ENCODE results near the gene LRRFIP2.

Gene LRRFIP2

DNA sequence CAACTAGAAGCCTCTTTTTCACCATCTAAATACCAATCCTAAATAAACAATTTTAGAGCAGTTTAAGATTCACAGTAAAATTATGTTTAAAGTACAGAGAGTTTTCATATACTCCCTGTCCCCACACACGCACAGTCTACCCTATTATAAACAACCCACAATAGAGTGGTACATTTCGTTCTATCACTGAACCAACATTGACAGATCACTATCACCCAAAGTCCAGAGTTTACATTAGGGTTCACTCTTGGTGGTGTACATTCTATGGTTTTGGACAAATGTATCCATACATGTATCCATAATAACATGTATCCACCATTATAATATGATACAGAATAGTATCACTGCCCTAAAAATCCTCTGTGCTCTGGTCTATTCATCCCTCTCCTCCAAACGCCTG lies 92.1 kb downstream of the LRRFIP2 start:
- TF ChIP-seq, protein P1, sequence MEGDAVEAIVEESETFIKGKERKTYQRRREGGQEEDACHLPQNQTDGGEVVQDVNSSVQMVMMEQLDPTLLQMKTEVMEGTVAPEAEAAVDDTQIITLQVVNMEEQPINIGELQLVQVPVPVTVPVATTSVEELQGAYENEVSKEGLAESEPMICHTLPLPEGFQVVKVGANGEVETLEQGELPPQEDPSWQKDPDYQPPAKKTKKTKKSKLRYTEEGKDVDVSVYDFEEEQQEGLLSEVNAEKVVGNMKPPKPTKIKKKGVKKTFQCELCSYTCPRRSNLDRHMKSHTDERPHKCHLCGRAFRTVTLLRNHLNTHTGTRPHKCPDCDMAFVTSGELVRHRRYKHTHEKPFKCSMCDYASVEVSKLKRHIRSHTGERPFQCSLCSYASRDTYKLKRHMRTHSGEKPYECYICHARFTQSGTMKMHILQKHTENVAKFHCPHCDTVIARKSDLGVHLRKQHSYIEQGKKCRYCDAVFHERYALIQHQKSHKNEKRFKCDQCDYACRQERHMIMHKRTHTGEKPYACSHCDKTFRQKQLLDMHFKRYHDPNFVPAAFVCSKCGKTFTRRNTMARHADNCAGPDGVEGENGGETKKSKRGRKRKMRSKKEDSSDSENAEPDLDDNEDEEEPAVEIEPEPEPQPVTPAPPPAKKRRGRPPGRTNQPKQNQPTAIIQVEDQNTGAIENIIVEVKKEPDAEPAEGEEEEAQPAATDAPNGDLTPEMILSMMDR (IDR thresholded peaks at IDR 0.05; ENCODE audit: low read depth, low read length): no peak
- in situ Hi-C loops (cut with HindIII; ENCODE audit: low sequenced_read_pairs): no loop called here
- no peak for DNase-seq (ENCODE audit: low read depth, low spot score)
- H3K4me3 ChIP-seq (ENCODE audit: low read depth, low read length): no peak overlapping the region

DNA sequence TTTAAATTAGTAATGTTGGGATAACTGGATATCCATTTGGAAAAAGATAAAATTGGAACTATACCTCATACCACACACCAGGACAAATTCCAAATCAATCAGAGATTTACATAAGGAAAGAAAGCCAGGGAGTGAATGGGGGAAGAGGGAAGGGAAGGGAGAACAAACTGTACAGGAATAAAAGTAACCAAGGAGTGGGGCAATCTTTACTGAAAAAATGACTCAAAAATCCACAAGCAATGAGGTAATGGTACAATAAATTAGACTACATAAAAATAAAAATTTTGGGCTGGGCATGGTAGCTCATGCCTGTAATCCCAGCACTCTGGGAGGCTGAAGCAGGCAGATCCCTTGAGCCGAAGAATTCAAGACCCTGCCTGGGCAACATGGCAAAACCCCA lies 98.4 kb downstream of the LRRFIP2 start:
- TF ChIP-seq, protein P1 (IDR thresholded peaks at IDR 0.05; ENCODE audit: low read depth, low read length): no peak
- no peak for DNase-seq (ENCODE audit: low read depth, low spot score)
- in situ Hi-C loops (cut with HindIII; ENCODE audit: low sequenced_read_pairs): no loop called here

DNA sequence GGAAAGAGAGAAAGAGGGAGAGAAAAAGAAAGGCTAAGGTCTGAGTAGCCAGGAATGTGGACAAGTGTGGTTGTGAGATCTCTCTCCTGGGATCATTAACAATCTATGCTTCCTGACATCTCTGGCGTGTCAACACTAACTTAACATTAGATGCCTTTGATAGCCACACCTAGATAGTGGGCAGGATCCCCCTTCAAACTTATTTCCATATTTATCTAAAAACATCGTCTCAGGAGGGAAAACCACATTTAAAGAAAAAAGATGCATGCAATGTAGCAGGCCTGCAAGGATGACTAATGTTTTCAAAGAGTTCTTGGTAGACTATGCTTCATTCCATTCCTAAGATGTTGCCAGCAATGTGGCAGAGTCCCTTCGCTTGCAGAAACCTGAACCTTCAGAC lies 100.2 kb downstream of the LRRFIP2 start:
- peak; percentile 84 for DNase-seq (ENCODE audit: low read depth, low spot score)
- TF ChIP-seq, protein P1 (IDR thresholded peaks at IDR 0.05; ENCODE audit: low read depth, low read length): no peak
- H3K4me3 ChIP-seq (ENCODE audit: low read depth, low read length): no peak overlapping the region
- in situ Hi-C loops (cut with HindIII; ENCODE audit: low sequenced_read_pairs): no loop called here

More for the DNA sequence above, 98.4 kb downstream of the LRRFIP2 start:
- H3K4me3 ChIP-seq (ENCODE audit: low read depth, low read length): no peak overlapping the region

DNA sequence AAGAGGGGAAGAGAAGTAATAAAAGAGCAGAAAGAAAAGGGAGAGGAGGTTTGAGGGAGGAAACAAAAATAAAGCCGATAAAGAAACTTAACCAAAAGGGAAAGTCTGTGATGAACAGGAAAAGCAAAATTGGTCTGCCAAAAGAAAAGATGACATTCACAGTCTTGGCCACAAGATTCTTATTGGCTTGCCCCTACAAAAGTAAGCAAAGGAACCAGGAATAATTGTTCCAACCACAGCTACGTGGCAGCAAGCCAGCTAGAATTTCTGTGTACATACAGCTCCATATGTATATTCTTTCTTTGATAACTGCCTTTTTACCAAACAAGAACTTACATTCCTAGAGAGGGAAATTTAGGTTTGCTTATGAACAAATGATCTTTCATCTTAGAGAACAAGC lies 101.5 kb downstream of the LRRFIP2 start:
- peak overlapping the region; percentile 18 for H3K4me3 ChIP-seq (ENCODE audit: low read depth, low read length)
- peak; percentile 91 for DNase-seq (ENCODE audit: low read depth, low spot score)
- in situ Hi-C loops (cut with HindIII; ENCODE audit: low sequenced_read_pairs): no loop called here
- TF ChIP-seq, protein P1 (IDR thresholded peaks at IDR 0.05; ENCODE audit: low read depth, low read length): no peak

DNA sequence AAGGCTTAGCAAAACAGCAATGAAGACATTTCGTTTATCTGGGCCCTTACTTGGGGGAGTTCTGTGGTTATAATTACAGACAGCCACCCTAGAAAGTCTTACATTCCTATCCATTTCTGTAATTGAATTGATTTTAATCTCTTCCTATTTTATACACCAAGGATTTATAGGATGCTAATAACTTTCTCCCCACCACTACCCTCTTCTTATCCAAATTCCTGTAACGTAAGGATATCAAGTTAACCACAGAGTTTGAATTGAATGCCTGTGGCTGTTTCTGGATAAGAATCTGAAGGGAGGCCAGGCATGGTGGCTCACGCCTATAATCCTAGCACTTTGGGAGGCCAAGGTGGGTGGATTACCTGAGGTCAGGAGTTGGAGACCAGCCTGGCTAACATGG lies 102.5 kb downstream of the LRRFIP2 start:
- in situ Hi-C loops (cut with HindIII; ENCODE audit: low sequenced_read_pairs): no loop called here
- peak; percentile 40 for DNase-seq (ENCODE audit: low read depth, low spot score)
- no peak overlapping the region for H3K4me3 ChIP-seq (ENCODE audit: low read depth, low read length)
- TF ChIP-seq, protein P1 (IDR thresholded peaks at IDR 0.05; ENCODE audit: low read depth, low read length): no peak

DNA sequence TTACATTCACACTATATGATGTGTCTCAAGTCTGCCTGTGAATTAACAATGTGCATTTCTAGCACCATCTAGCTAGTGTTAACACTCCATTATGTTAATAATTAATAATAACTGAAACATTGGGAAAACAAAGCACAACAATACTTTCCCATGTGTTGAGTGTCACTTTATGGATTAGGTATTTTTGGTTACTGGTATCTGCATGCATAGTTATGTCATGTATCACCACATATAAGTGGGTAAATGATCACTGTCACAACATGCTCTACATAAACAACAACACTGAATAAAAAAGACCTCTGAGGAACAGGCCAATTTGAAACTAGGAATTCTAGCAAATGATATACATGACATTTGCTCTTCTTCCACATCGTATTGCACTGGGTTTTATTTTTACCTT lies 106.4 kb downstream of the LRRFIP2 start:
- no peak for DNase-seq (ENCODE audit: low read depth, low spot score)
- in situ Hi-C loops (cut with HindIII; ENCODE audit: low sequenced_read_pairs): no loop called here
- TF ChIP-seq, protein P1 (IDR thresholded peaks at IDR 0.05; ENCODE audit: low read depth, low read length): no peak
- H3K4me3 ChIP-seq (ENCODE audit: low read depth, low read length): no peak overlapping the region

DNA sequence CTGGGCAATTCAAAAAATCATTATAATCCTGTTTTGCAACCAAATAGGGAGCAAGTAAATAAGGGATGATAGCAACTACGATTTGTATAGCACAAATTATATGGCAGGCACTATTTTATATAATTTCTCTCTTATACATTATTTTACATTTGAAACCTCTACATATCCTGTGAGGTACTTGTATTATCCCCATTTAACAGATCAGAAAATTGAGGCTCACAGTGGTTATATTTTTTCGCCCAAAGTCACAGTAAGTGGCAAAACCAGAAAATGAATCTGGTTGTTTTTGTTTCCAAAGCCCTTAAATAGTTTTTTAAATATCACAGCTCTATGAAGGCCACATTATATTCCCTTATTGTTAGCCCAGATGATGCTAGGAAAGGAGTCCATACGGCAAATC lies 106.8 kb downstream of the LRRFIP2 start:
- in situ Hi-C loops (cut with HindIII; ENCODE audit: low sequenced_read_pairs): no loop called here
- DNase-seq (ENCODE audit: low read depth, low spot score): no peak
- H3K4me3 ChIP-seq (ENCODE audit: low read depth, low read length): no peak overlapping the region
- TF ChIP-seq, protein P1 (IDR thresholded peaks at IDR 0.05; ENCODE audit: low read depth, low read length): no peak
